Measurements from ENCODE around the gene COL2A1. TPM values are rescaled to one million over a fixed set of nuclear protein-coding genes. Genes with fewer than 3 reads are reported as not detected.

The COL2A1 gene
- polyA plus RNA-seq, 1 donor (not counting 4 experiments of a cell fraction or from before 2014, with no cell fraction given) = 0.03 TPM

DNA sequence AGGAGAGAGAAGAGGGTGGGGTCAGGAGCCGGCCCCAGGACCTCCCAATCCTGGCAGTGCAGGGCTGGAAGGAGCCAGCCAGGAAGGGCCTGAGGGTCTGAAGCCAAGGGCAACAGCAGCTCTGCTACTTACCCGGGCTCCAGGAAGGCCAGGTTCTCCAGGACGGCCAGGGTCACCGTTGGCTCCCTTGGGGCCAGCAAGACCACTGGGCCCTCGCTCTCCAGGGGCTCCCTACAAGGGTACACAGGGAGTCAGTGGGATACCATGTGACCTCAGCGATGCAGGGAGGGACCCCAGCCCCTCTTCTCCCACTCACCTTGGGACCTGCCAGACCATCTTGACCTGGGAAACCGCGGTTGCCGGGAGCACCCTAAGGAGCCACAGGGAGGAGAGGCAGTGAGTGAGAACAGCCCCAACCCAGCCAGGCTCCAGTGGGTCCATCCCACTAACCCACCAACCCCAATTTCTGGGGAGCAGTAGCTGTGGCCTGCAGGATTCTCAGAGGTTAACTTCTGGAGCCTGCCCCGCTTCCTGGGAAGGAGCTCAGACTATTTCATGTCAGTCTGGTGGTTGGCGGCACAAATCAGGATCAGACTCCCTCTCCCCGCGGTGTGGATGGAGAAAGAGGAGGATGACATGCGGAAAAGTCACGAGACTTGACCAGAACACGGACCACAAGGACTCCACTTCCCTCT, 18.5 kb downstream of the COL2A1 start:
- Histone ChIP-seq H3K9ac (ENCODE audit: control insufficient read depth, extremely low read depth, insufficient read depth, low read length) (no peak overlapping the region), H3K4me3 (ENCODE audit: control insufficient read depth in 2 of 3, extremely low read depth in 1 of 3, insufficient read depth in 2 of 3, low read depth in 1 of 3, low read length in 3 of 3) (no peak overlapping the region), H3K27ac (ENCODE audit: control insufficient read depth, insufficient read depth, low read length) (no peak overlapping the region), H3K4me2 (ENCODE audit: control insufficient read depth, extremely low read depth, insufficient read depth, low read depth, low read length) (no peak overlapping the region), H3K27me3 (ENCODE audit: control insufficient read depth, extremely low read depth, insufficient read depth, low read length) (peaks cover 19% of the 10 kb centered on the region), H3K4me1 (ENCODE audit: control insufficient read depth, extremely low read depth, insufficient read depth, low read length) (no peaks in the 10 kb centered on the region), H3K9me3 (ENCODE audit: control insufficient read depth, low read depth, low read length) (no peaks in the 10 kb centered on the region), H3K9me1 (ENCODE audit: control insufficient read depth, extremely low read depth, insufficient read depth, low read length) (no peaks in the 10 kb centered on the region), H3K36me3 (ENCODE audit: control insufficient read depth in 2 of 2, extremely low read depth in 1 of 2, insufficient read depth in 2 of 2, low read length in 2 of 2) (no peaks in the 10 kb centered on the region), H3K79me2 (ENCODE audit: control insufficient read depth, insufficient read depth, low read length) (no peaks in the 10 kb centered on the region), H2AFZ (ENCODE audit: control insufficient read depth, low read length) (no peak overlapping the region), H4K20me1 (ENCODE audit: control insufficient read depth, extremely low read depth, insufficient read depth, low read length) (no peaks in the 10 kb centered on the region)
- FAIRE-seq = no peak
- TF ChIP-seq EZH2 (IDR thresholded peaks at IDR 0.05; ENCODE audit: low read length) (no peak), CTCF (optimal IDR thresholded peaks at IDR 0.05 in 1 of 3, IDR thresholded peaks at IDR 0.05 in 1 of 3, conservative IDR thresholded peaks at IDR 0.05 in 1 of 3; ENCODE audit: extremely low read depth in 1 of 3, insufficient read depth in 2 of 3, low read length in 3 of 3) (no peak)
- no peak for DNase-seq (ENCODE audit: low read depth, low spot score)
- dilution Hi-C loops (cut with MboI; ENCODE audit: extremely low pct_ligation_motif_present, low sequenced_read_pairs) = no loop called here

DNA sequence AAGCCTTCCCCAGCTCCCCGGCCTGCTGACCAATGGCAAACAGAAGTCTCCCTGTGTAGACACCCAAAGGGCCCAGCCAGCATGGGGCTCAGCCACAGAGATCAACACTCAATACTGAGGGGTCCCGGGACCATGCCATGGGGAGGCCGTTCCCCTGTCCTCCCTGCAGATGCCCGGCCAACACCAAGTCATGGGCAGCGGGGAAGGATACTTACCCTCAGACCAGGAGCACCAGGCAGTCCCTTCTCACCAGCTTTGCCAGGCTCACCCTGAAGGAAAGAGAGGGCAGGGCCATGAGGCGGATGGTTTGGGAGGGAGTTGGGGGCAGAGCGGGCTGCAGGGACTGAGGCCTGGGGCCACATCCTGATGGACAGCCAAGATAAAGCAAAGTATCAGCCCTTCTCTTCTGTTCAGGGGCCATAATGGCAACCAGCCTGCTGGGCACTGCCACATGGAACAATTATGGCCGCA, 19.9 kb downstream of the COL2A1 start:
- Histone ChIP-seq H3K4me1 (ENCODE audit: control insufficient read depth, extremely low read depth, insufficient read depth, low read length) (no peaks in the 10 kb centered on the region), H3K4me3 (ENCODE audit: control insufficient read depth in 2 of 3, extremely low read depth in 1 of 3, insufficient read depth in 2 of 3, low read depth in 1 of 3, low read length in 3 of 3) (no peak overlapping the region), H3K4me2 (ENCODE audit: control insufficient read depth, extremely low read depth, insufficient read depth, low read depth, low read length) (no peak overlapping the region), H3K36me3 (ENCODE audit: control insufficient read depth in 2 of 2, extremely low read depth in 1 of 2, insufficient read depth in 2 of 2, low read length in 2 of 2) (no peaks in the 10 kb centered on the region), H3K79me2 (ENCODE audit: control insufficient read depth, insufficient read depth, low read length) (no peaks in the 10 kb centered on the region), H3K9me3 (ENCODE audit: control insufficient read depth, low read depth, low read length) (no peaks in the 10 kb centered on the region), H3K27ac (ENCODE audit: control insufficient read depth, insufficient read depth, low read length) (no peak overlapping the region), H3K9me1 (ENCODE audit: control insufficient read depth, extremely low read depth, insufficient read depth, low read length) (no peaks in the 10 kb centered on the region), H2AFZ (ENCODE audit: control insufficient read depth, low read length) (no peak overlapping the region), H4K20me1 (ENCODE audit: control insufficient read depth, extremely low read depth, insufficient read depth, low read length) (peaks cover 3% of the 10 kb centered on the region), H3K9ac (ENCODE audit: control insufficient read depth, extremely low read depth, insufficient read depth, low read length) (no peak overlapping the region), H3K27me3 (ENCODE audit: control insufficient read depth, extremely low read depth, insufficient read depth, low read length) (peaks cover 23% of the 10 kb centered on the region)
- FAIRE-seq = no peak
- DNase-seq (ENCODE audit: low read depth, low spot score) = no peak
- TF ChIP-seq CTCF (optimal IDR thresholded peaks at IDR 0.05 in 1 of 3, IDR thresholded peaks at IDR 0.05 in 1 of 3, conservative IDR thresholded peaks at IDR 0.05 in 1 of 3; ENCODE audit: extremely low read depth in 1 of 3, insufficient read depth in 2 of 3, low read length in 3 of 3) (no peak), EZH2 (IDR thresholded peaks at IDR 0.05; ENCODE audit: low read length) (no peak)
- dilution Hi-C loops (cut with MboI; ENCODE audit: extremely low pct_ligation_motif_present, low sequenced_read_pairs) = no loop called here

Measured in keratinocyte (primary cell).